Measurements from ENCODE around the gene TOMM40L. TPM values are rescaled to one million over a fixed set of nuclear protein-coding genes. Genes with fewer than 3 reads are reported as not detected.

Gene TOMM40L
- total RNA-seq, 5 donors from 2014 or later (not counting 1 experiment from before 2014, with no cell fraction given), result 6.3 to 12.2 (median 11.0) TPM

GRCh38 chr1:161180639-161181038 lies 45.2 kb upstream of the TOMM40L start:
- CTCF ChIA-PET, result interaction anchor here (0.8 to 2.3 kb wide), 5 partner anchors 10 to 112 kb away, joined by 3 to 13 read pairs (median 4); partner anchors contain the start of genes PPOX (in 2 of the 2) and TOMM40L (in 1 of the 2)
- Mint-ChIP-seq H3K9me3 (no peaks in the 10 kb centered on the region), H3K4me1 (peaks cover 78 to 87% (median 81%) of the 10 kb centered on the region in 3 donors), H3K36me3 (peaks cover 11% of the 10 kb centered on the region), H3K4me3 (peak overlapping the region; percentile 29 to 50 (median 41)), H3K27ac (peak overlapping the region; percentile 92 to 95), H3K27me3 (no peaks in the 10 kb centered on the region)
- Histone ChIP-seq H3K27ac (ENCODE audit: low read length) (peak overlapping the region; percentile 89), H3K9me3 (no peaks in the 10 kb centered on the region), H3K27me3 (replicated peaks in 1 of 2; ENCODE audit: control insufficient read depth in 2 of 2, extremely low read depth in 1 of 2, insufficient read depth in 2 of 2, low read length in 1 of 2) (no peaks in the 10 kb centered on the region), H3K4me1 (ENCODE audit: control insufficient read depth in 1 of 2, extremely low read depth in 1 of 2, insufficient read depth in 2 of 2, low read length in 2 of 2) (peaks cover 49 to 78% of the 10 kb centered on the region in 2 experiments), H3K4me3 (ENCODE audit: control insufficient read depth in 1 of 2, extremely low read depth in 1 of 2, low read length in 1 of 2) (no peak overlapping the region), H3K36me3 (ENCODE audit: control insufficient read depth in 2 of 2, extremely low read depth in 1 of 2, insufficient read depth in 1 of 2, low read length in 1 of 2) (peaks cover 0 to 4% of the 10 kb centered on the region in 2 donors)
- ATAC-seq (replicated peaks in 1 of 4), result no peak
- POLR2A ChIA-PET, result interaction anchor here in 1 of 2 donors (0.5 kb wide), 1 partner anchor 83 kb away, joined by 3 read pairs; no protein-coding TSS in a partner anchor
- 73% methylated on average over 1 of the region's 1 CpG for WGBS (ENCODE audit: insufficient coverage)
- peak in 1 of 35 experiments; percentile 36 for DNase-seq

- ChIA-PET CTCF (interaction anchor here (0.6 to 2.4 kb wide), 7 partner anchors 9 to 547 kb away, joined by 3 to 13 read pairs (median 4); partner anchors contain the start of genes NDUFS2 (in 1 of the 2), PPOX (in 1 of the 2) and TOMM40L (in 1 of the 2)), POLR2A (interaction anchor here in 1 of 2 donors (0.8 to 1.3 kb wide), 3 partner anchors 17 to 50 kb away, joined by 3 to 7 read pairs (median 5); partner anchors contain the start of genes DEDD, PPOX and UFC1)
- peaks cover 57 to 80% of the 10 kb centered on the region in 2 experiments for H3K4me1 ChIP-seq (ENCODE audit: control insufficient read depth in 1 of 2, extremely low read depth in 1 of 2, insufficient read depth in 2 of 2, low read length in 2 of 2)
- DNase-seq (peak in 29 of 35 experiments; percentile 29 to 71 (median 40)), ATAC-seq (replicated peaks in 1 of 4) (peak; percentile 25 to 66 (median 60))
- Mint-ChIP-seq H3K4me1 (peaks cover 81 to 87% (median 83%) of the 10 kb centered on the region in 3 donors), H3K4me3 (peak overlapping the region; percentile 55 to 76 (median 66)), H3K9me3 (no peaks in the 10 kb centered on the region), H3K36me3 (peaks cover 5% of the 10 kb centered on the region), H3K27ac (peak overlapping the region; percentile 97 to 98), H3K27me3 (no peaks in the 10 kb centered on the region)
- peak overlapping the region in 1 of 2 donors; percentile 1 for H3K4me3 ChIP-seq (ENCODE audit: control insufficient read depth in 1 of 2, extremely low read depth in 1 of 2, low read length in 1 of 2)
- no peaks in the 10 kb centered on the region for H3K27me3 ChIP-seq (replicated peaks in 1 of 2; ENCODE audit: control insufficient read depth in 2 of 2, extremely low read depth in 1 of 2, insufficient read depth in 2 of 2, low read length in 1 of 2)
- WGBS (ENCODE audit: insufficient coverage), result no CpG with 5 or more reads among the region's 1 CpG
- H3K36me3 ChIP-seq (ENCODE audit: control insufficient read depth in 2 of 2, extremely low read depth in 1 of 2, insufficient read depth in 1 of 2, low read length in 1 of 2), result no peaks in the 10 kb centered on the region
- H3K9me3 ChIP-seq, result no peaks in the 10 kb centered on the region
- peak overlapping the region; percentile 89 for H3K27ac ChIP-seq (ENCODE audit: low read length)
Measured at GRCh38 chr1:161182214-161182613, 43.6 kb upstream of the TOMM40L start.

GRCh38 chr1:161185282-161185682 lies 40.6 kb upstream of the TOMM40L start:
- Mint-ChIP-seq H3K4me1 (peaks cover 81 to 86% (median 84%) of the 10 kb centered on the region in 3 donors), H3K27ac (peak overlapping the region; percentile 95), H3K9me3 (no peaks in the 10 kb centered on the region), H3K4me3 (peak overlapping the region; percentile 76 to 78 (median 76)), H3K36me3 (peaks cover 5% of the 10 kb centered on the region), H3K27me3 (no peaks in the 10 kb centered on the region)
- WGBS (ENCODE audit: insufficient coverage), result no CpG with 5 or more reads among the region's 3 CpGs
- H3K4me1 ChIP-seq (ENCODE audit: control insufficient read depth in 1 of 2, extremely low read depth in 1 of 2, insufficient read depth in 2 of 2, low read length in 2 of 2), result peaks cover 63 to 87% of the 10 kb centered on the region in 2 experiments
- H3K27ac ChIP-seq (ENCODE audit: low read length), result peak overlapping the region; percentile 89
- ChIA-PET CTCF (interaction anchor here in 1 of 2 donors (0.6 to 2.3 kb wide), 6 partner anchors 15 to 121 kb away, joined by 3 to 19 read pairs (median 4); partner anchors contain the start of gene TOMM40L), POLR2A (interaction anchor here in 1 of 2 donors (1.3 kb wide), 1 partner anchor 19 kb away, joined by 13 read pairs; the partner anchor contains the start of gene PPOX)
- no peaks in the 10 kb centered on the region for H3K9me3 ChIP-seq
- no peaks in the 10 kb centered on the region for H3K36me3 ChIP-seq (ENCODE audit: control insufficient read depth in 2 of 2, extremely low read depth in 1 of 2, insufficient read depth in 1 of 2, low read length in 1 of 2)
- H3K4me3 ChIP-seq (ENCODE audit: control insufficient read depth in 1 of 2, extremely low read depth in 1 of 2, low read length in 1 of 2), result peak overlapping the region; percentile 5 to 45
- no peaks in the 10 kb centered on the region for H3K27me3 ChIP-seq (replicated peaks in 1 of 2; ENCODE audit: control insufficient read depth in 2 of 2, extremely low read depth in 1 of 2, insufficient read depth in 2 of 2, low read length in 1 of 2)
- peak; percentile 60 to 91 (median 80) for DNase-seq
- ATAC-seq (replicated peaks in 1 of 4), result peak; percentile 74 to 89 (median 75)

GRCh38 chr1:161185732-161186311 lies 40.0 kb upstream of the TOMM40L start:
- Histone ChIP-seq H3K4me1 (ENCODE audit: control insufficient read depth in 1 of 2, extremely low read depth in 1 of 2, insufficient read depth in 2 of 2, low read length in 2 of 2) (peaks cover 61 to 86% of the 10 kb centered on the region in 2 experiments), H3K9me3 (no peaks in the 10 kb centered on the region), H3K36me3 (ENCODE audit: control insufficient read depth in 2 of 2, extremely low read depth in 1 of 2, insufficient read depth in 1 of 2, low read length in 1 of 2) (no peaks in the 10 kb centered on the region), H3K27ac (ENCODE audit: low read length) (peak overlapping the region; percentile 89), H3K4me3 (ENCODE audit: control insufficient read depth in 1 of 2, extremely low read depth in 1 of 2, low read length in 1 of 2) (peak overlapping the region; percentile 15 to 18), H3K27me3 (replicated peaks in 1 of 2; ENCODE audit: control insufficient read depth in 2 of 2, extremely low read depth in 1 of 2, insufficient read depth in 2 of 2, low read length in 1 of 2) (no peaks in the 10 kb centered on the region)
- CTCF ChIA-PET, result interaction anchor here (0.6 to 2.3 kb wide), 7 partner anchors 15 to 120 kb away, joined by 3 to 19 read pairs (median 4); partner anchors contain the start of gene TOMM40L (in 1 of the 2)
- POLR2A ChIA-PET, result interaction anchor here (0.5 to 1.3 kb wide), 3 partner anchors 19 to 86 kb away, joined by 3 to 13 read pairs (median 5); partner anchors contain the start of genes PPOX (in 1 of the 2) and UFC1 (in 1 of the 2)
- ATAC-seq (replicated peaks in 1 of 4), result peak; percentile 2 to 4 (median 3)
- no CpG with 5 or more reads among the region's 2 CpGs for WGBS (ENCODE audit: insufficient coverage)
- Mint-ChIP-seq H3K27ac (peak overlapping the region; percentile 95), H3K9me3 (no peaks in the 10 kb centered on the region), H3K4me1 (peaks cover 78 to 81% (median 80%) of the 10 kb centered on the region in 3 donors), H3K27me3 (no peaks in the 10 kb centered on the region), H3K36me3 (peaks cover 5% of the 10 kb centered on the region), H3K4me3 (peak overlapping the region; percentile 76 to 78 (median 76))
- peak in 1 of 35 experiments; percentile 30 for DNase-seq

- H3K9me3 ChIP-seq, result no peaks in the 10 kb centered on the region
Measured at GRCh38 chr1:161187311-161187710, 38.5 kb upstream of the TOMM40L start.

GRCh38 chr1:161188381-161188780 lies 37.5 kb upstream of the TOMM40L start:
- no peaks in the 10 kb centered on the region for H3K27me3 Mint-ChIP-seq
- DNase-seq (no peak), ATAC-seq (replicated peaks in 1 of 4) (no peak)
- no peaks in the 10 kb centered on the region for H3K9me3 ChIP-seq
- peaks cover 71 to 77% (median 72%) of the 10 kb centered on the region in 3 donors for H3K4me1 Mint-ChIP-seq
- H3K4me3 ChIP-seq (ENCODE audit: control insufficient read depth in 1 of 2, extremely low read depth in 1 of 2, low read length in 1 of 2), result no peak overlapping the region
- 60% methylated on average over 2 of the region's 6 CpGs for WGBS (ENCODE audit: insufficient coverage)
- H3K4me1 ChIP-seq (ENCODE audit: control insufficient read depth in 1 of 2, extremely low read depth in 1 of 2, insufficient read depth in 2 of 2, low read length in 2 of 2), result peaks cover 43 to 80% of the 10 kb centered on the region in 2 experiments
- no peaks in the 10 kb centered on the region for H3K27me3 ChIP-seq (replicated peaks in 1 of 2; ENCODE audit: control insufficient read depth in 2 of 2, extremely low read depth in 1 of 2, insufficient read depth in 2 of 2, low read length in 1 of 2)
- H3K36me3 Mint-ChIP-seq, result no peaks in the 10 kb centered on the region
- peak overlapping the region; percentile 32 for H3K27ac ChIP-seq (ENCODE audit: low read length)
- no peaks in the 10 kb centered on the region for H3K36me3 ChIP-seq (ENCODE audit: control insufficient read depth in 2 of 2, extremely low read depth in 1 of 2, insufficient read depth in 1 of 2, low read length in 1 of 2)
- peak overlapping the region; percentile 90 to 94 for H3K27ac Mint-ChIP-seq
- no peaks in the 10 kb centered on the region for H3K9me3 Mint-ChIP-seq
- ChIA-PET CTCF (interaction anchor here in 1 of 2 donors (0.7 kb wide), 1 partner anchor 578 kb away, joined by 5 read pairs; no protein-coding TSS in a partner anchor), POLR2A (interaction anchor here in 1 of 2 donors (0.7 kb wide), 1 partner anchor 14 kb away, joined by 6 read pairs; no protein-coding TSS in a partner anchor)
- peak overlapping the region in 1 of 3 donors; percentile 25 for H3K4me3 Mint-ChIP-seq

More at GRCh38 chr1:161187311-161187710, 38.5 kb upstream of the TOMM40L start:
- Mint-ChIP-seq H3K4me1 (peaks cover 72 to 77% (median 73%) of the 10 kb centered on the region in 3 donors), H3K4me3 (peak overlapping the region in 2 of 3 donors; percentile 17 to 76), H3K27ac (peak overlapping the region; percentile 95), H3K27me3 (no peaks in the 10 kb centered on the region), H3K9me3 (no peaks in the 10 kb centered on the region), H3K36me3 (peaks cover under 1% of the 10 kb centered on the region)
- POLR2A ChIA-PET, result no interaction called here
- no peaks in the 10 kb centered on the region for H3K36me3 ChIP-seq (ENCODE audit: control insufficient read depth in 2 of 2, extremely low read depth in 1 of 2, insufficient read depth in 1 of 2, low read length in 1 of 2)
- DNase-seq, result no peak
- peak overlapping the region; percentile 89 for H3K27ac ChIP-seq (ENCODE audit: low read length)
- peaks cover 46 to 80% of the 10 kb centered on the region in 2 experiments for H3K4me1 ChIP-seq (ENCODE audit: control insufficient read depth in 1 of 2, extremely low read depth in 1 of 2, insufficient read depth in 2 of 2, low read length in 2 of 2)
- ATAC-seq (replicated peaks in 1 of 4), result no peak
- H3K27me3 ChIP-seq (replicated peaks in 1 of 2; ENCODE audit: control insufficient read depth in 2 of 2, extremely low read depth in 1 of 2, insufficient read depth in 2 of 2, low read length in 1 of 2), result no peaks in the 10 kb centered on the region
- no peak overlapping the region for H3K4me3 ChIP-seq (ENCODE audit: control insufficient read depth in 1 of 2, extremely low read depth in 1 of 2, low read length in 1 of 2)
- 50% methylated on average over 2 of the region's 3 CpGs for WGBS (ENCODE audit: insufficient coverage)
- CTCF ChIA-PET, result interaction anchor here (0.6 to 0.7 kb wide), 3 partner anchors 34 to 310 kb away, joined by 3 to 8 read pairs (median 3); no protein-coding TSS in a partner anchor

All from T-cell (primary cell).